BLaER1 (cell line): ENCODE data around the gene RSKR.

Experiments
- H3K27ac ChIP-seq: shearing (Covaris generic); formaldehyde crosslinking; 2 replicates; pipeline ENCODE4 v1.8.1; 2022
- H3K27me3 ChIP-seq: shearing (Covaris generic); formaldehyde crosslinking; 2 replicates; pipeline ENCODE4 v1.8.1; 2022
- H3K36me3 ChIP-seq: shearing (Covaris generic); formaldehyde crosslinking; 2 replicates; pipeline ENCODE4 v1.8.1; 2022
- H3K4me1 ChIP-seq: shearing (Covaris generic); formaldehyde crosslinking; 2 replicates; pipeline ENCODE4 v1.8.1; 2022
- H3K4me2 ChIP-seq: shearing (Covaris generic); formaldehyde crosslinking; 2 replicates; pipeline ENCODE4 v1.8.1; 2022
- H3K4me3 ChIP-seq: shearing (Covaris generic); formaldehyde crosslinking; 2 replicates; pipeline ENCODE4 v1.8.1; 2022
- H3K9ac ChIP-seq: shearing (Covaris generic); formaldehyde crosslinking; 2 replicates; pipeline ENCODE4 v1.8.1; 2022
- H3K9me3 ChIP-seq: shearing (Covaris generic); formaldehyde crosslinking; 2 replicates; pipeline ENCODE4 v1.8.1; 2022
- H4K20me1 ChIP-seq: shearing (Covaris generic); formaldehyde crosslinking; 2 replicates; pipeline ENCODE4 v1.8.1; 2022
- Cebpa-rat ChIP-seq: shearing (Covaris generic); IDR thresholded peaks from 2 replicates; pipeline ENCODE4 v1.8.1; 2022

Gene RSKR

DNA sequence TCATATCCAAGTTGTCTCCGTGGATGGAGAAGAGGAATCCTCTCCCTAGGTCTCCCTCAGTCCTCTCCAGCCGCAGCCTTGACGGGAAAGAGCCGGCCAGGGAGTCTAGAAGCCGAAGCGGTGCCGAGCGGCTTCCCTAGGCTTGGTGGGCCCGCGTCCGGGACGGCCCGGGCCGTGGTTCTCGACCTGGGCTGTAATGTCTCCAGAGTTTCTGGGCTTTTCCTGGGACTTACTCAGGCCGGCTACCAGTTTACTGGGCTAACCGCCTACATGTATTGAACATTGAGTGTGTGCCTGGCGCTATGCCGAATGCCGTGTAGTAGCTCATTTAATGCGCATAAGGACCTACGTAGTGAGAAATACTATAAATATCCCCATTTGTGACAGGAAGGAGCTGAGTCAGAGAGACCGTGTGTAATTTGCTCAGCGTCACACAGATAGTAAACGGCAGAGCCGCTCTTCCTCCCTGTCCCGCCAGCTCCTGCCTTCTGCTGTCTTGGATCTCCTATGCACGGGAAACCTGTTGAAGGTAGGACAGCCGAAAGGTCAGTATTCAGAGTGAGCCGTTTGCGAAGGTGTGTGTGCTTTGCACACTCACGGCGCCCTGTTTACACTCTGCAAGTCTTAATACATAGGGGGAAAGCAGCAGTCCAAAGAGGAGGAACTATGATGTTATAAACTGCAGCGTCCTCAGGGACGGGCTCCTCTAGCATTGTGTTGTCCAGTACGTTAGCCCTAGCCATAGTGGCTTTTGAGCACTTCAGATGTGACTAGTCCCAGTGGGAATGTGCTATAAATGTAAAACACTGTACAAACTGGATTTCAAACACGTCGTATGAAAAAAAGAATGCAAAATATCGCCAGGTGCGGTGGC, 14.4 kb downstream of the RSKR start:
- H3K4me2 ChIP-seq = peak overlapping the region; percentile 98
- H3K27me3 ChIP-seq = no peaks in the 10 kb centered on the region
- peaks cover 24% of the 10 kb centered on the region for H3K36me3 ChIP-seq
- H3K4me1 ChIP-seq = peaks cover 26% of the 10 kb centered on the region
- H3K27ac ChIP-seq = peak overlapping the region; percentile 84
- H4K20me1 ChIP-seq = no peaks in the 10 kb centered on the region
- no peaks in the 10 kb centered on the region for H3K9me3 ChIP-seq
- TF ChIP-seq Cebpa-rat = no peak
- H3K9ac ChIP-seq = peak overlapping the region; percentile 87
- peak overlapping the region; percentile 77 for H3K4me3 ChIP-seq

GRCh38 chr17:28598799-28599310, 15.1 kb downstream of the RSKR start, which contains the start of gene SPAG5:
Gene SPAG5, minus strand, starts transcription at chr17:28599025. Its CDS starts 79 bp downstream, at chr17:28598946.
- H3K27me3 ChIP-seq = no peaks in the 10 kb centered on the region
- peak within 1 kb of the TSS; percentile 77 for H3K4me3 ChIP-seq
- no peak for TF ChIP-seq Cebpa-rat
- peak within 1 kb of the TSS; percentile 87 for H3K9ac ChIP-seq
- no peaks in the 10 kb centered on the region for H3K9me3 ChIP-seq
- peaks cover 26% of the 10 kb centered on the region for H3K4me1 ChIP-seq
- H3K27ac ChIP-seq = peak within 1 kb of the TSS; percentile 84
- H3K36me3 ChIP-seq = peaks cover 31% of the 10 kb centered on the region
- no peaks in the 10 kb centered on the region for H4K20me1 ChIP-seq
- H3K4me2 ChIP-seq = peak within 1 kb of the TSS; percentile 98

GRCh38 chr17:28598389-28598788, 15.6 kb downstream of the RSKR start:
- H3K9me3 ChIP-seq = no peaks in the 10 kb centered on the region
- H4K20me1 ChIP-seq = peaks cover 3% of the 10 kb centered on the region; the same call in 1 of the 2 replicates
- H3K36me3 ChIP-seq = peaks cover 35% of the 10 kb centered on the region
- H3K27ac ChIP-seq = peak overlapping the region; percentile 84
- peaks cover 26% of the 10 kb centered on the region for H3K4me1 ChIP-seq
- no peaks in the 10 kb centered on the region for H3K27me3 ChIP-seq
- H3K4me2 ChIP-seq = peak overlapping the region; percentile 98
- TF ChIP-seq Cebpa-rat = no peak
- H3K4me3 ChIP-seq = peak overlapping the region; percentile 77
- peak overlapping the region; percentile 87 for H3K9ac ChIP-seq

GRCh38 chr17:28597606-28598383, 16.2 kb downstream of the RSKR start:
- no peaks in the 10 kb centered on the region for H3K9me3 ChIP-seq
- H3K36me3 ChIP-seq = peaks cover 41% of the 10 kb centered on the region
- H4K20me1 ChIP-seq = peaks cover 9% of the 10 kb centered on the region; the same call in 1 of the 2 replicates
- peak overlapping the region; percentile 87 for H3K9ac ChIP-seq
- peak overlapping the region; percentile 98 for H3K4me2 ChIP-seq
- peak overlapping the region; percentile 77 for H3K4me3 ChIP-seq
- peaks cover 26% of the 10 kb centered on the region for H3K4me1 ChIP-seq
- peak overlapping the region; percentile 84 for H3K27ac ChIP-seq
- no peaks in the 10 kb centered on the region for H3K27me3 ChIP-seq
- no peak for TF ChIP-seq Cebpa-rat

DNA sequence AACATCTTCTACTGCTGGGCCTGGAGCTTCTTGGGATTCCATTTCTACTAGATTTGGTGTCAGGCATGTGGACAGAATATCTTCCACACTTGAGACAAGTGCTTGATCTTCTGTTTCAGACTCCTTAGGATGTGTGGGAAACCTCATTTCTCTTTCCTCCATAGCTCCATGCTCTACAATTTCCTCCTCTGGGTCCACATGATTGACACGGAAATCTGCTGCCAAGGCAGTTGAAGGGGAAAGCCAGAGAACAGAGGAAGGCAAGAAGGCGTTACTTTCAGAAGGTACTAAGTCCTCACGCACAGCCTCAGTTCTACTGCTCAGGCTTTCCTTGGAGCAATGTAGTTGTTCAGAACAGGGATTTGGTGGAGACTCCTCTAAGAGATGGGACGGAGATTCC, 21.7 kb downstream of the RSKR start:
- Histone ChIP-seq H3K27ac (no peak overlapping the region), H3K27me3 (no peaks in the 10 kb centered on the region), H3K36me3 (peaks cover 95% of the 10 kb centered on the region), H3K4me3 (no peak overlapping the region), H3K4me1 (peaks cover 3% of the 10 kb centered on the region), H3K9ac (no peak overlapping the region), H3K9me3 (no peaks in the 10 kb centered on the region), H4K20me1 (peaks cover 41% of the 10 kb centered on the region; the same call in 1 of the 2 replicates), H3K4me2 (no peak overlapping the region)
- no peak for TF ChIP-seq Cebpa-rat

- peaks cover 22% of the 10 kb centered on the region; the same call in 1 of the 2 replicates for H4K20me1 ChIP-seq
- H3K36me3 ChIP-seq = peaks cover 97% of the 10 kb centered on the region
- TF ChIP-seq Cebpa-rat = no peak
- no peak overlapping the region for H3K27ac ChIP-seq
- no peaks in the 10 kb centered on the region for H3K27me3 ChIP-seq
- no peaks in the 10 kb centered on the region for H3K9me3 ChIP-seq
- no peak overlapping the region for H3K4me3 ChIP-seq
- H3K4me1 ChIP-seq = no peaks in the 10 kb centered on the region
- 0 out of 2 replicates have a peak overlapping the region, but pooled peaks have one; percentile 9 for H3K9ac ChIP-seq
- no peak overlapping the region for H3K4me2 ChIP-seq
Measured at GRCh38 chr17:28585851-28586250, 28.1 kb downstream of the RSKR start.

- Histone ChIP-seq H3K27me3 (no peaks in the 10 kb centered on the region), H4K20me1 (peaks cover 22% of the 10 kb centered on the region; the same call in 1 of the 2 replicates), H3K9me3 (no peaks in the 10 kb centered on the region), H3K9ac (no peak overlapping the region), H3K4me3 (no peak overlapping the region), H3K27ac (no peak overlapping the region), H3K4me2 (no peak overlapping the region), H3K36me3 (peaks cover 97% of the 10 kb centered on the region), H3K4me1 (no peaks in the 10 kb centered on the region)
- TF ChIP-seq Cebpa-rat = no peak
Measured at GRCh38 chr17:28584434-28584833, 29.6 kb downstream of the RSKR start.

- Histone ChIP-seq H3K4me3 (no peak overlapping the region), H3K27me3 (no peaks in the 10 kb centered on the region), H3K9ac (no peak overlapping the region), H3K27ac (no peak overlapping the region), H4K20me1 (peaks cover 8% of the 10 kb centered on the region; the same call in 1 of the 2 replicates), H3K9me3 (no peaks in the 10 kb centered on the region), H3K4me1 (peaks cover 1% of the 10 kb centered on the region; the same call in 1 of the 2 replicates), H3K36me3 (peaks cover 97% of the 10 kb centered on the region), H3K4me2 (no peak overlapping the region)
- no peak for TF ChIP-seq Cebpa-rat
Measured at GRCh38 chr17:28582513-28582912, 31.5 kb downstream of the RSKR start.

GRCh38 chr17:28580959-28581358, 33.0 kb downstream of the RSKR start:
- Histone ChIP-seq H3K4me3 (no peak overlapping the region), H3K9ac (no peak overlapping the region), H3K4me1 (peaks cover 11% of the 10 kb centered on the region), H4K20me1 (peaks cover 8% of the 10 kb centered on the region; the same call in 1 of the 2 replicates), H3K27me3 (no peaks in the 10 kb centered on the region), H3K4me2 (no peak overlapping the region), H3K27ac (no peak overlapping the region), H3K9me3 (no peaks in the 10 kb centered on the region), H3K36me3 (peaks cover 88% of the 10 kb centered on the region)
- no peak for TF ChIP-seq Cebpa-rat
